HS-5 (cell line): ENCODE results near the gene GBF1.

Source experiments
- DNase-seq: peaks from one replicate; pipeline ENCODE4 v3.0.0-alpha.2; 2012; ENCODE audit warnings: low read depth

The GBF1 gene

DNA sequence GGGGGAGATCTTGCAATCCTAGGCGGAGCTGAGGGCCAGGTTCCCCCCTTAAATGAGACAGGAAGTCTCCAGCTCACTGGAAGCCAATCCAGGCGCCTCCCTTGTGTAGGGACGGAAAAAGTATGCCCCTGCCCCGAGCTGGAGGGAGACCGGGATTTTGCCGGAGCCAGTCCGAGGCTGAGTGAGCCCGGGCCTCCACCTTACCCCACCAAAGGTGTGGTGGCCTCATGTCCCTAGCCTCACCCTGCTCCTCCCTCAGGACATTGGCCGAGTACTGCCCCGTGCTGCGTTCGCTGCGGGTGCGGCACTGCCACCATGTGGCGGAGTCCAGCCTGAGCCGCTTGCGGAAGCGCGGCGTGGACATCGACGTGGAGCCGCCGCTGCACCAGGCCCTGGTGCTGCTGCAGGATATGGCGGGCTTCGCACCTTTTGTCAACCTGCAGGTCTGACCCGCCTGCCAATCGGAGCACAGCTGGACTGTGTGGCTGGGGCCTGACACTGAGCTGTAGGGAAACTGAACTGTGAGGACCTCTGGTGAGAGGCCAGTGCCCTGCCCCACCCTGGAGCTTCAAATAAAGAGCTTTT is 177.3 kb downstream of the GBF1 start:
- DNase-seq: no peak

DNA sequence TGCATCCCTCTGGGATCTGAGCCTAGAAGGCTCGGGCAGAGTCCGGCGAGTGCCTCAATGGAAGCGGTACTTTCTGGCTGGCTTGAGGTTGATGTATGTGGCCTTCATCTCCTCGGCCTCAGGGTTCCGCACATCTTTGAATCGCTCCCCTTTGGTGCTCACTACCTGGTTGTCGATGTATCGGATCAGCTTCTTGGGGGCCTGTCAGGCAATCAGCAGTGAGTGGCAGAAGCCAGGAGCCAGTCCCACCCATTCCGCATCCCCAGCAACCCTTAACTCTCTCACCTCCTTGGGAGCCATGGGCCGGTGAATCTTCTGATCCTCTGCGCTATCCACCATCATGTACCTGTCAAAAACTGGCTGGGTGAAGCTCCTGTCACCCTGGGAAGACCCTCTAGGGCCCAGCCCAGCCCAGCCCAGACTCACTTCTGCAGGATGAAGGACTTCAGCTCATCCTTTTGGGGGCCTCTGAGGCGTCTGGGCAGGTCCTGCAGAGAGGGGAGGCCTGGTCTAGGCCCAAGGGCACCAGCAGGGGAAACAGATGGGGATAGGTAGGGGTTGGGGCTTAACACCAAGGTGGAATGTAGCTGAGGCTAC is 178.1 kb downstream of the GBF1 start:
- DNase-seq: no peak

DNA sequence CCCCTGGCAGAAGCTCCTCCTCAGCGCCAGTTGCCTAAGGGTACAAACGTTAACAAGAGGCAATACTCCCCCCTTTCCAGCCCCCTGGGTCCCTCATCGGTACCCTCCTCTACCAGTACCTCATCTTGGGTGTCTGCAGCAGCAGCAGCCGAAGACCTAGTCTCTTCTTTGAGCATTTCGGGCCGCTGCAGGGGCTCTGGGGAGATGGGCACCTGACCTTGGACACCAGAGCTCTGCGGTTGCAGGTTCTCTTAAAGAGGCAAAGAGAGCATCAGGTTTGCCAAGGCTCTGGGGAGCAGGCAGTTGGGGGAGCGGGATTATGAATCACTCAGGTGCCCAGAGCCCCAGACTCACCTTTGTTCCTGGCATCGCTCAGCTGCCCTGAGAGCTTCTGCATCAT is 178.8 kb downstream of the GBF1 start:
- no peak for DNase-seq

DNA sequence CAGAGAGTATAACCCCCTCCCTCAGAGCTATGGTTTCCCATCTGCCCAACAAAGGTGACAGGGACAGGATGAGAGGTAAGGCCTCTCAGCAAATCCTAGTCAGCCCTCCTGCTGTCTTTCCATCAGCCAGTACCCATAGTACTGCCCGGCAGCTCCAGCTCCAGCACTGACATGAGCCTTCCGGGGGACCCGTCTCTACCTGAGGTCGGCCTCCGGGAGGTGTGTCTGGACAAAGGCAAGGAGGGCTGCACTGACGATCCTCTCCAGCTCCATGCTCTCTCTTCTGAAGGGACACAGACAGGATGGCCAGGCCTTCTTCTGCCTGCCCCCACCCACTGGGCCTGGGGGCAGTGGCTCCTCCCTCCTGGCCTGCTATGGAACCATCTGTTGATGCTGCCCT is 179.6 kb downstream of the GBF1 start:
- DNase-seq: no peak

DNA sequence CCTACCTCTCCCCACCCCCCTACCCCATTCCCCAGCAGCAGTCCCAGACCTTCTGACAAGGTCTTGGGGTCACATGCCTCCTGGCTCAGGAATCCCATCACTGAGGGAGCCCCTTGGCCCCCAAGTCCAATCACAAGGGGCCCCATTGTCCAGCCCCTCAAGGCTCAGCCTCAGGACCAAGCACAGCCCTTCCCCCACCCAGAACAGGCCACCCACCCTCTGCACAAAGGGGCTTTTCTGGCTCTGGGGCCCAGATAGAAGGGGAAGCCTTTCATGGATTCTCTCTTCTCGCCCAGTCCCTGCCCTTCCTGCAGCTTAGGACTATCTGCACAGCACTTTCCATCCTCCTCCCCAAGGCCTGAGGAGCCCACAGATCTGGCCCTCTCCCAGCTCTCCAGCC is 180.1 kb downstream of the GBF1 start:
- no peak for DNase-seq

DNA sequence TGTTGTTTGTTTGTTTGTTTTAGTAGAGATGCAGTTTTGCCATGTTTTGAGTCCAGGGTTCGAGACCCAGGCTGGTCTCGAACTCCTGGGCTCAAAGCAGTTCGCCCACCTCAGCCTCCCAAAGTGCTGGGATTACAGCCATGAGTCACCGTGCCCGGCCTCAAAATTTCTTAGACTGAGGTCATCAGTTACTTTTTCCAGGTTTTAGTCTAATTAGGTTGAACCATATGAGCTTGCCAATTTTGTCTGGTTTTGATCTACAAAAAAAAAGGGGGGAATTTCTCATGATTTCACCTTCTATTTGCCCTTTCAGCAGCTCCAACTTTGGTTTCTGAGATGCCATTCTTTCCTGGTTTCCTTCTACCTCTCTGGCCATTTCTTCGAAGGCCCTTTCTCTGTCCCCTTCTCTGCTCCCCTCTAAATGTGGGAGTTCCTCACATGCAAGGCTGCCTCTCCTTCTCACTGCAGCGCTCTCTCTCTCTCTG is 181.5 kb downstream of the GBF1 start:
- no peak for DNase-seq

DNA sequence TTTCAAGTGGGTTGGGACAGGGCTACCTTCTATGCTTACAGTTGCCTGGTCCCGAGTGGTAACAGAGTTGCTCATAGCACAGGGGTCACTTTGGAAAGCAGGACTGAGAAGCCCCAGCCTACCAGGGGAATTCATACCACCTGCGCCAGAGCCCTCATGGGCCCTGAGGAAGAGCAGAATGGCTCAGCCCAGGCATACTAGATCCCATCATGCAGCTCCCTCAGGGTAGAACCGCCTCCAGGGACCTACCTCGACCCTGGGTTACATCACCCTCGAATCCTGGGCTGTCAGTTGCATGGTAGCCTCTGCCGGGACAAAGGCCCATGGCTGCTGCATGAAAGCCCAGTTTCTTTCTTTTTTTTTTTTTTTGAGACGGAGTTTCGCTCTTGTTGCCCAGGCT is 184.1 kb downstream of the GBF1 start:
- no peak for DNase-seq

DNA sequence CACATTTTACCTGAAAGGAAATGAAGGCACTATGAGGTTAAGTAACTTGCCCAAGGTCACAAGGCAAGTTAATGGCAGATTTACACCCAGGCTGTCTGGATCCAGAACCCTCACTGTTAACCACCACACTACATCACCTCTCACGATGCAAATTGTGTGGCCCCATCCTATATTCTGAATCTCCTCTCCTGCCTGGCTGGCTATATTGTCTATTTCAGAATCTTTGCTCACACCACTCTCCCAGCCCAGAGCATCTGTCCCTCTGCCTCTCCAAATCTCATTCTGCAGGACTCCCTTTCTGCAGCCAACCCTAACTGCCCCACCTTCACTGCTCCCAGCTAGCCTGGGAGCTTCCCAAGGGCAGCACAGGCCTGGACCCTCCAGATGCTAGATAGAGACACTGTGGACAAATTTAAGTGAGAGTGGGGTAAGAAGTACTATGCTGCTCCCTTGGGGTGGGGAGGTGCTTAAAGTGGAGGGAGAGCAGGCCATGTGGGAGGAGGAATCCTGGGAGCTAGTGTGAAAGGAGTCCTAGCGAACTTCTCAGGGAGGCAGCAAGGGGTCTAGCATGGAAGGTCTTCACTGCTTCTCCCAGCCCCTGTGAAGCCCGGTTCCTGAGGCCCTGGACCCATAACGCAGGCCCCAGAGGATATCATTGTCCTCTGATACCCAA is 186.3 kb downstream of the GBF1 start:
- no peak for DNase-seq
